Measurements from ENCODE around the gene IRAK3.

DNA sequence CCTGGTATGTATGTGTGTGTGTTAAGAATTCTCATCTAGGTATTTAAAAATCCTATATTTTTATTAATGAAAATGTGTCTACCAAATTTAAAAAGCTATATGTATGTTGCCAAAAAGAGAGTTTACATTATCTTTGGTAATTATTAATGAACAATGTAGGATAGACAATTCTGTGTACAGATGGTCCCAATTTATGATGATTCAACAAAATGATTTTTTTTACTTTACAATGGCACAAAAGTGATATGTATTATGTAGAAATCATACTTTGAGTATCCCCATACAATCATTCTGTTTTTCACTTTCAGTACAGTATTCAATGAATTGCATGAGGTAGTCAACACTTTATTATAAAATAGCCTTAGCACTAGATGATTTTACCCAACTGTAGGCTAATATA lies 39.4 kb downstream of the IRAK3 start:
- TF ChIP-seq POLR2A (IDR thresholded peaks at IDR 0.05; ENCODE audit: low read depth, low read length) (no peak), EZH2 (IDR thresholded peaks at IDR 0.05; ENCODE audit: borderline replicate concordance, low read depth, low read length, severe bottlenecking) (no peak), CTCF (IDR thresholded peaks at IDR 0.05; ENCODE audit: extremely low read depth in 1 of 2, insufficient read depth in 1 of 2, low read depth in 1 of 2, low read length in 2 of 2) (no peak), POLR2AphosphoS5 (IDR thresholded peaks at IDR 0.05; ENCODE audit: insufficient read depth, low read depth, low read length) (no peak), JUN (IDR thresholded peaks at IDR 0.05; ENCODE audit: borderline replicate concordance, insufficient read depth, insufficient read length, low read depth) (no peak)

All from endothelial cell of umbilical vein (primary cell).